ENCODE measurements around the gene LIPG.
"Not testable (repeated sequence)": the region's sequence is repeated elsewhere in the genome, so short reads cannot be mapped to it uniquely, and the experiment has no call there.

The LIPG gene

GRCh38 chr18:49546719-49547273, 15.1 kb upstream of the LIPG start:
- no peak for DNase-seq

DNA sequence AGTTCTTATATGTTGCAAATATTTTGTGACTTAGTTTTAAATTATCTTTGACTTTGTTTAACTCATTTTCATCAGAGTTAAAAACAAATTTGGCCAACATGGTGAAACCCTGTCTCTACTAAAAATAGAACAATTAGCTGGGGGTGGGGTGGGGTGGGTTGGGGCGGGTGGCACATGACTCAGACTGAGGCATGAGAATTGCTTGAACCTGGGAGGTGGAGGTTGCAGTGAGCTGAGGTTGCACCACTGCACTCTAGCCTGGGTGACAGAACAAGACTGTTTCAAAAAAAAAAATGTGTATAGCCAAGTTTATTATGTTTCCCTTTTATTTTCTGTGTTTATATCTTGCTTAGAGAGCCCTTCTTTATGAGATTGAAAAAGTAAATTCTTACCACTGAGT, 14.2 kb upstream of the LIPG start:
- DNase-seq = no peak

DNA sequence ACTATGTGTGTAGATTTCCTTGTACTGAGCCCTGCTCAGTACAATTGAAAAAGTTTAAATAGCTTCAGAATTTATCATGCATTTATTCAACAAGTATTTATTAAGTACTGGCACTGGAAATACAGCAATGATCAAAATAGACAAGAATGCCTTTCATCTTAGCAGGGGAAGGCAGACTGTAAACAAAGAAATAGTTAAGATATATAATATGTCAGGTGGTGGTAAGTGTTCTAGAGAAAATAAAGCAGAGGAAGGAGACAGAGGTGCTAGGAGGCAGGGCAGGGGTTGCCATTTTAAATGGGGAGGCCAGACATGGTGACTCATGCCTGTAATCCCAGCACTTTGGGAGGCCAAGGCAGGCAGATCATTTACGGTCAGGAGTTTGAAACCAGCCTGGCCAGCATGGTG, 13.6 kb upstream of the LIPG start:
- DNase-seq = no peak

- no peak for DNase-seq
These were observed 11.1 kb upstream of the LIPG start for GRCh38 chr18:49550621-49551339.

GRCh38 chr18:49553003-49553402, 8.9 kb upstream of the LIPG start:
- DNase-seq = no peak

DNA sequence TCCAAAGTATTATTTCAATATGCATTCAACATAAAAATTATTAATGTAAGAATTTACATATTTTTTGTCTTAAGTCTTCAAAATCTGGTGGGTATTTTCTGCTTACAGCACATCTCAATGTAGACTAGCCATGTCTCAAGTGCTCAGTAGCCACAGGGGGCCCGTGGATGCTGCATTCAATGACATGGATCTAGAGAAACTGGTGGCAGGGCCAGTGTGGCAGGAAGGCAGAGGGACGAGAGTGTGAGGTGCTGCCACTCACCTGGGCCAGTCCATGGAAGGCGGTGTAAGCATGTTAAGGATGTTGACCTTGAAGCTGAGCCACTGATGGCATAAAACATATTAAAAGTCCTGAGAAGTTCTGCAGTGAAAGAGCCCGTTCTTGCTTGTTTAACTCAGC, 6.2 kb upstream of the LIPG start:
- DNase-seq = no peak

GRCh38 chr18:49558356-49558755, 3.5 kb upstream of the LIPG start:
- no peak for DNase-seq

GRCh38 chr18:49559326-49559931, 2.4 kb upstream of the LIPG start:
- not testable (repeated sequence) for DNase-seq

GRCh38 chr18:49560277-49560623, 1.6 kb upstream of the LIPG start:
- no peak for DNase-seq

- no peak for DNase-seq
These were observed 1.1 kb upstream of the LIPG start for GRCh38 chr18:49560624-49561288.

DNA sequence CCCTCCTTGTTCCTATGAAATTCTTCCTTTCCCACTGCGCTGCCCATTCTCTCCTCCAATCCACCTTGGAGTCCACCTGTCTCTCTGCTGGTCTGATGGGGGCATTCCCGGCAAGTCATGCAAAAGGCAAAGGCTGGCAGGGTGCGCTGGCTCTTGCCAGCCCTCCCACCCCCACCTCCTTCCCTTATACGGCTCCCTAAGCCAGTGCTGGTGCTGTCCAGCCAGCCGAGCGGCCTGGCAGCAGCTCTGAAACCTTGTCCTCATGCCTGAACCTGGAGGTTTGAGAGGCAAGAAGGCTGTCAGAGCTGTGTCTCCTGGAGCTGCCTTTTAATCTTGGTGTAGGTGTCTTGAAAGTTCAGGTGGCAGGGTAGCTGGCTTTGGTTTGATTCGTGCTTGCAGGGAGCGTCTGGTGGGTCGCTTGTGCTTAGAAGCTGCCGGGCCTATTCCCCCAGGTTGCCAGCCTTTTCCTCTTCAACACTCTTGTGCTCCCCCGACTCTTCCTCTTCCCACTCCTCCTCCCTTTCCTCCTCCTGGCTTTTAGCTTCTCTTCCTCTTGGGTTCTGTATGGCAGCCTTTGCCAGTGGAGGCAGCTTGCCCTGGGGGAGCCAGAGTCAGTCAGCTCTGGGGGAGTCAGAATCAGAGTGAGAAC, 748 bp downstream of the LIPG start:
- DNase-seq = no peak

DNA sequence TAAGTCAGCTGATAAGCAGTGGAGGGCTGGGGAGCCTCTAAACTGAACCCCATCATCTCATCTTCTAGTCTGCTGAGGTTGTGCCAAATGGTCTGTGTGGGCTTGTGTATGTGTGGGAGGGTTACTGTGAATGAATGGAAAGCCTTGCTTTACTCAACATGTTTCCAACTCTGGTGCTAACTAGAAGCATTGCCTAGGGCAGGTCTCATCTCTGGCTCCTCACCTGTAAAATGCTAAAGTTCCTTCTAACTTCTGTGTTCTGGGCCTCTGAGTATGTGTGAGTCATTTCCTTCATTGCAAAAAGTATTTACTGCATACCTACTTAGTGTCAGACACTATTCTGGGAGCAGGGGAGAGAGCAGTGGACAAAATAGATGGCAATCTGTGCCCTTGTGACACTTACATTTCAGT, 1.3 kb downstream of the LIPG start:
- no peak for DNase-seq

- no peak for DNase-seq
These were observed 2.1 kb downstream of the LIPG start for GRCh38 chr18:49563701-49564517.

- DNase-seq = no peak
These were observed 2.6 kb downstream of the LIPG start for GRCh38 chr18:49564518-49564834.

GRCh38 chr18:49565101-49565500, 3.2 kb downstream of the LIPG start:
- no peak for DNase-seq

GRCh38 chr18:49565612-49566011, 3.8 kb downstream of the LIPG start:
- DNase-seq = no peak

DNA sequence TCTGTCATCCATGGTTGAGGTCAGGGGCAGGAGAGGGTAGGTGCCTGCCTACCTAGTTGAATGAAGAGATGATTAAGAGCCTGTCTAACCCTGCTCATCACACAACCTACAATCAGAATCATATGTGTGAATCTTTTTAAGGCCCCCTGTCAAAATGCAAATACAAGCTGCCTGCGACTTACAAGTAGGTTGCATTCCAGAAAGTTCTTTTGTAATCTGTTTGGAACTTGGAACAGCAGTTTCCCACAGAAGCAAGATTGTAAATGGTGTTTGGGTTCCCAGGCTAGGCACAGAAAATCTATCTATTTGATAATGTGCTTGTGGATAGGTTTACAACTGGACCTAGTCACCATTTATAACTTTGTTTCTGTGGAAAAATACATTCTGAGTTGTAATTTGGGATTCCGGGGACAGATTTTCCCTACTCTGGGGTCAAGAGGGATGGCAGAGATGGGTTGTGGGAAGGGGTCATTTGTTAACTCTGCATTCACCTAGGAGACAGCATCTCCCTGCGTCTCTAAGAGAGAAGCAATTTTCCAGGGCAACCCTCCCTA, 4.4 kb downstream of the LIPG start:
- DNase-seq = no peak

GRCh38 chr18:49566985-49567384, 5.1 kb downstream of the LIPG start:
- DNase-seq = no peak

GRCh38 chr18:49569724-49570123, 7.9 kb downstream of the LIPG start:
- no peak for DNase-seq

- no peak for DNase-seq
These were observed 9.0 kb downstream of the LIPG start for GRCh38 chr18:49570836-49571235.

GRCh38 chr18:49572611-49573345, 10.9 kb downstream of the LIPG start:
- no peak for DNase-seq

GRCh38 chr18:49573835-49574234, 12.0 kb downstream of the LIPG start:
- DNase-seq = no peak

Measured in activated gamma-delta T cell (primary cell).